Trophoblast cell (in vitro differentiated cells and primary cell): ENCODE measurements around the gene TCF7L1.

Experiments
- DNase-seq, 2 donors: peaks; one replicate each; pipeline ENCODE4 v3.0.0-alpha.2; 2016
- H2AFZ ChIP-seq: 2 replicates; pipeline ENCODE4 v1.6.1; 2013; ENCODE audit warnings: low read length, moderate library complexity, mild to moderate bottlenecking; ENCODE audit not compliant: insufficient read depth, poor library complexity
- H2AK5ac ChIP-seq: 2 replicates; pipeline ENCODE4 v1.6.1; 2013; ENCODE audit warnings: mild to moderate bottlenecking, low read length
- H2BK120ac ChIP-seq: 2 replicates; pipeline ENCODE4 v1.6.1; 2013; ENCODE audit warnings: low read length, mild to moderate bottlenecking, moderate library complexity; ENCODE audit not compliant: insufficient read depth, poor library complexity
- H2BK12ac ChIP-seq: 2 replicates; pipeline ENCODE4 v1.6.1; 2013; ENCODE audit warnings: mild to moderate bottlenecking, low read length, moderate library complexity
- H2BK5ac ChIP-seq: 2 replicates; pipeline ENCODE4 v1.6.1; 2013; ENCODE audit warnings: low read length, low read depth, moderate library complexity, mild to moderate bottlenecking; ENCODE audit not compliant: poor library complexity
- H3K14ac ChIP-seq: 2 replicates; pipeline ENCODE4 v1.6.1; 2013; ENCODE audit warnings: mild to moderate bottlenecking, low read length
- H3K18ac ChIP-seq: 2 replicates; pipeline ENCODE4 v1.6.1; 2013; ENCODE audit warnings: mild to moderate bottlenecking, low read length
- H3K23ac ChIP-seq: 2 replicates; pipeline ENCODE4 v1.6.1; 2013; ENCODE audit warnings: low read length
- H3K27ac ChIP-seq: 2 replicates; pipeline ENCODE4 v1.5.1; 2013; ENCODE audit warnings: low read depth, mild to moderate bottlenecking, inconsistent platforms, low read length, moderate library complexity
- H3K27me3 ChIP-seq: 2 replicates; pipeline ENCODE4 v1.6.1; 2013; ENCODE audit warnings: inconsistent platforms, mild to moderate bottlenecking, low read length, moderate library complexity; ENCODE audit not compliant: insufficient read depth
- H3K36me3 ChIP-seq, 2 experiments: 1 replicate in 1 of 2; 2 replicates in 1 of 2; pipeline ENCODE4 v1.6.1; 2013; ENCODE audit warnings: low read length in 2 of 2, mild to moderate bottlenecking in 2 of 2, moderate library complexity in 1 of 2; ENCODE audit not compliant: insufficient read depth in 2 of 2, control insufficient read depth in 1 of 2
- H3K4ac ChIP-seq: 2 replicates; pipeline ENCODE4 v1.6.1; 2013; ENCODE audit warnings: low read depth, mild to moderate bottlenecking, low read length, moderate library complexity
- H3K4me1 ChIP-seq, 2 experiments: 1 replicate in 1 of 2; 2 replicates in 1 of 2; pipeline ENCODE4 v1.6.1; 2013; ENCODE audit warnings: low read length in 2 of 2, mild to moderate bottlenecking in 2 of 2, moderate library complexity in 1 of 2; ENCODE audit not compliant: insufficient read depth in 2 of 2, control insufficient read depth in 1 of 2
- H3K4me2 ChIP-seq: 2 replicates; pipeline ENCODE4 v1.6.1; 2013; ENCODE audit warnings: inconsistent platforms, mild to moderate bottlenecking, low read length, moderate library complexity
- H3K4me3 ChIP-seq: 2 replicates; pipeline ENCODE4 v1.5.1; 2013; ENCODE audit warnings: mild to moderate bottlenecking, low read depth, low read length, inconsistent platforms
- H3K79me1 ChIP-seq: one replicate; pipeline ENCODE4 v1.6.1; 2013; ENCODE audit warnings: low read length
- H3K79me2 ChIP-seq: 2 replicates; pipeline ENCODE4 v1.6.1; 2013; ENCODE audit warnings: low read length, mild to moderate bottlenecking; ENCODE audit not compliant: control insufficient read depth, insufficient read depth, poor library complexity
- H3K9ac ChIP-seq: 2 replicates; pipeline ENCODE4 v1.6.1; 2013; ENCODE audit warnings: mild to moderate bottlenecking, low read length
- H3K9me3 ChIP-seq: 2 replicates; pipeline ENCODE4 v1.6.1; 2013; ENCODE audit warnings: low read depth, mild to moderate bottlenecking, control low read depth, inconsistent platforms, low read length; ENCODE audit not compliant: insufficient read depth
- H4K12ac ChIP-seq: 2 replicates; pipeline ENCODE4 v1.6.1; 2013; ENCODE audit warnings: low read depth, mild to moderate bottlenecking, low read length, moderate library complexity
- H4K8ac ChIP-seq: 2 replicates; pipeline ENCODE4 v1.6.1; 2013; ENCODE audit warnings: low read depth, mild to moderate bottlenecking, low read length, moderate library complexity
- H4K91ac ChIP-seq: one replicate; pipeline ENCODE4 v1.6.1; 2013; ENCODE audit warnings: low read depth, mild to moderate bottlenecking, low read length, moderate library complexity
- WGBS: extraction: QIAGEN DNeasy Blood & Tissue Kit; methylation state at CpG from one replicate; pipeline ENCODE4 v1.1.7; 2013; ENCODE audit warnings: missing lambda C conversion rate; ENCODE audit not compliant: insufficient read length, insufficient coverage; ENCODE audit errors: extremely low coverage; 5-methylcytosine and 5-hydroxymethylcytosine counted together

The TCF7L1 gene

GRCh38 chr2:85283641-85284040, 150.4 kb downstream of the TCF7L1 start:
- no peak overlapping the region for H2BK5ac ChIP-seq
- no peak overlapping the region for H3K23ac ChIP-seq

GRCh38 chr2:85286918-85287317, 153.7 kb downstream of the TCF7L1 start:
- Histone ChIP-seq H2BK120ac (no peak overlapping the region), H3K79me1 (no peaks in the 10 kb centered on the region), H3K4me3 (no peak overlapping the region), H3K9ac (no peak overlapping the region), H4K12ac (no peak overlapping the region), H3K4me1 (peaks cover 0 to 2% of the 10 kb centered on the region in 2 experiments), H3K14ac (no peak overlapping the region), H2BK5ac (no peak overlapping the region), H3K79me2 (no peaks in the 10 kb centered on the region), H3K4ac (no peak overlapping the region), H3K23ac (no peak overlapping the region), H3K27ac (no peak overlapping the region), H3K9me3 (no peaks in the 10 kb centered on the region), H3K4me2 (no peak overlapping the region), H4K91ac (no peak overlapping the region), H2AK5ac (no peak overlapping the region), H2AFZ (no peak overlapping the region), H3K18ac (no peak overlapping the region), H3K27me3 (no peaks in the 10 kb centered on the region), H3K36me3 (peaks cover 1 to 9% of the 10 kb centered on the region in 2 experiments), H4K8ac (no peak overlapping the region), H2BK12ac (no peak overlapping the region)
- WGBS = no CpG with 5 or more reads among the region's 8 CpGs
- no peak for DNase-seq

More at GRCh38 chr2:85283641-85284040, 150.4 kb downstream of the TCF7L1 start:
- Histone ChIP-seq H2BK120ac (no peak overlapping the region), H3K9ac (no peak overlapping the region), H3K4me2 (no peak overlapping the region), H3K36me3 (peaks cover 1 to 9% of the 10 kb centered on the region in 2 experiments), H2AK5ac (no peak overlapping the region), H4K91ac (no peak overlapping the region), H3K4me3 (no peak overlapping the region), H3K18ac (no peak overlapping the region), H3K4ac (no peak overlapping the region), H3K79me1 (no peaks in the 10 kb centered on the region), H2AFZ (no peak overlapping the region), H3K14ac (no peak overlapping the region), H4K8ac (no peak overlapping the region), H3K27me3 (no peaks in the 10 kb centered on the region), H4K12ac (no peak overlapping the region), H3K79me2 (no peaks in the 10 kb centered on the region), H2BK12ac (no peak overlapping the region), H3K27ac (no peak overlapping the region), H3K4me1 (peaks cover 0 to under 1% of the 10 kb centered on the region in 2 experiments), H3K9me3 (no peaks in the 10 kb centered on the region)
- no peak for DNase-seq
- no CpG with 5 or more reads among the region's 8 CpGs for WGBS

- H2BK5ac ChIP-seq = no peak overlapping the region
- H4K91ac ChIP-seq = no peak overlapping the region
- DNase-seq = no peak
- no peak overlapping the region for H3K23ac ChIP-seq
- H3K27me3 ChIP-seq = no peaks in the 10 kb centered on the region
- H2AFZ ChIP-seq = no peak overlapping the region
- no peak overlapping the region for H3K4ac ChIP-seq
- no peak overlapping the region for H4K12ac ChIP-seq
- H3K36me3 ChIP-seq = peaks cover 1 to 9% of the 10 kb centered on the region in 2 experiments
- H4K8ac ChIP-seq = no peak overlapping the region
- H3K4me3 ChIP-seq = no peak overlapping the region
- H2BK120ac ChIP-seq = no peak overlapping the region
- H3K14ac ChIP-seq = no peak overlapping the region
- WGBS = no CpG with 5 or more reads among the region's 7 CpGs
- no peak overlapping the region for H3K18ac ChIP-seq
- no peak overlapping the region for H3K27ac ChIP-seq
- no peak overlapping the region for H2AK5ac ChIP-seq
- H3K9me3 ChIP-seq = no peaks in the 10 kb centered on the region
- H3K4me2 ChIP-seq = no peak overlapping the region
- H3K79me2 ChIP-seq = no peaks in the 10 kb centered on the region
- no peak overlapping the region for H2BK12ac ChIP-seq
- H3K9ac ChIP-seq = no peak overlapping the region
- H3K4me1 ChIP-seq = peaks cover 0 to 2% of the 10 kb centered on the region in 2 experiments
- H3K79me1 ChIP-seq = no peaks in the 10 kb centered on the region
Measured at GRCh38 chr2:85287721-85288120, 154.5 kb downstream of the TCF7L1 start.

- no peak overlapping the region for H2BK12ac ChIP-seq
- peaks cover 0 to 2% of the 10 kb centered on the region in 2 experiments for H3K4me1 ChIP-seq
- no peak overlapping the region for H3K4ac ChIP-seq
- H2AK5ac ChIP-seq = no peak overlapping the region
- H3K27me3 ChIP-seq = no peaks in the 10 kb centered on the region
- DNase-seq = peak; percentile 86 to 94
- H2BK120ac ChIP-seq = no peak overlapping the region
- no peak overlapping the region for H3K14ac ChIP-seq
- H3K9me3 ChIP-seq = no peaks in the 10 kb centered on the region
- H3K9ac ChIP-seq = no peak overlapping the region
- WGBS = no CpG with 5 or more reads among the region's 10 CpGs
- no peak overlapping the region for H3K23ac ChIP-seq
- no peaks in the 10 kb centered on the region for H3K79me2 ChIP-seq
- no peak overlapping the region for H3K4me3 ChIP-seq
- no peak overlapping the region for H2AFZ ChIP-seq
- H3K18ac ChIP-seq = no peak overlapping the region
- H4K8ac ChIP-seq = no peak overlapping the region
- no peak overlapping the region for H3K27ac ChIP-seq
- no peak overlapping the region for H4K12ac ChIP-seq
- no peak overlapping the region for H2BK5ac ChIP-seq
- no peak overlapping the region for H4K91ac ChIP-seq
- H3K4me2 ChIP-seq = no peak overlapping the region
- peaks cover 1 to 9% of the 10 kb centered on the region in 2 experiments for H3K36me3 ChIP-seq
- H3K79me1 ChIP-seq = no peaks in the 10 kb centered on the region
Measured at GRCh38 chr2:85288244-85288725, 155.1 kb downstream of the TCF7L1 start.
